HG03175 (cell line): ENCODE results near the gene PRODH.
"Not testable (repeated sequence)": the region's sequence is repeated elsewhere in the genome, so short reads cannot be mapped to it uniquely, and the experiment has no call there.

Source experiments
- ATAC-seq: cut with Tn5 transposase; IDR thresholded peaks from one replicate; pipeline ENCODE4 v1.9.1; 2021; ENCODE audit warnings: mild to moderate bottlenecking, moderate library complexity; ENCODE audit not compliant: unreplicated experiment

PRODH gene

DNA sequence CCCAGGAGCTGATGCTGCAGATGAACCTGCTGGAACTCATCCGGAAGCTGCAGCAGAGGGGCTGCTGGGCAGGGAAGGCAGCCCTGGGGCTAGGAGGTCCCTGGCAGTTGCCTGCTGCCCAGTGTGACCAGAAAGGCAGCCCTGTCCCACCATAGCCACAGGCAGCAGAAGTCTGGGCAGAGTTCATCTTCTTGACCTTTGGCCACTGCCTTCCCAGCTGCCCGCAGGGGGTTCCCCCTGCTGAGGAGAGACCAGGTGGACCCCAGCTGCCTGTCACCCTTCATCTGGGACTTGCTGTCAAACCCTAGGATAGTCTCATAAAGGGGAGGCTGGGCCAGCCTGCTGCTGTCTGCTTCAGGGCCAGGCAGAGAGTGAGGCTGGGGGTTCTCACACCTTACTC is 24.6 kb downstream of the PRODH start:
- ATAC-seq: not testable (repeated sequence)

DNA sequence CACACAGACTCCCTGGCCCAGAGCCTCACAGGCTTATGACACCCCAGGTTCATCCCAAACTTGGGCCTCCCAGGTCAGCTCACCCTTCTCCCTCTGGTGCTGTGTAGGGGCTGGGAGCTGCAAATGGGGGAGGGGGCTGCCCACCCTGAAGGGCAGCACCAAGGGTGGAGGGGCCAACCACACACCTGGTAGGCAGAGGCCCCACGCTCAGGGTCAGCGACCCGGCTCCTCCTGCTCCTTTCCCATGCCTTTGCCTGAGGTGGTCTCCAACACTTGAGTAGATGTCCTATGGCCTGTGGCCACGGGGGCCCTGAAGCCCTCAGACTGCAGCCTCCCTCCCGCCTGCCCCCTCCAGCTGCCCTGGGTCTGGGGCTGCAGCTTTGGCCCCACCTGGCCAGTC is 26.5 kb downstream of the PRODH start:
- no peak for ATAC-seq

DNA sequence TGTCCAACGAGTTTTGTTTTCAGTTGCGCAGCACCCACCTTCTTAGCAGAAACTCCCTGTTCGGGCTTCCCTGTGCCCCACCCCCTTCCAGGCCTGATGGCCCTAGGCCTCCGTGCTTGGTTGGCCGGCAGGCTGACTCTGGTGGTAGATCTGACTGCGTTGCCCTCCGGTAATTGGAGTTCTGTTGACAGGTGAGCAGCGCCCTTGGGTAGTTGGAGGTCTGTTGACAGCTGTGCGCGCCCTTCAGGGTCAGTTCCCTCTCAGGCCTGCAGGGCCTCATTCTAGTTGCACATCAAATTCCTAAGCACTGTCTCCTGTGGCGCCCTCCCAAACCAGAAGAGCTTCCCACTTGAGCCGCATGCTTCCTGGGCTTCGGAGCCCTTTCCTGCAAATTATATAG is 29.2 kb downstream of the PRODH start:
- no peak for ATAC-seq

DNA sequence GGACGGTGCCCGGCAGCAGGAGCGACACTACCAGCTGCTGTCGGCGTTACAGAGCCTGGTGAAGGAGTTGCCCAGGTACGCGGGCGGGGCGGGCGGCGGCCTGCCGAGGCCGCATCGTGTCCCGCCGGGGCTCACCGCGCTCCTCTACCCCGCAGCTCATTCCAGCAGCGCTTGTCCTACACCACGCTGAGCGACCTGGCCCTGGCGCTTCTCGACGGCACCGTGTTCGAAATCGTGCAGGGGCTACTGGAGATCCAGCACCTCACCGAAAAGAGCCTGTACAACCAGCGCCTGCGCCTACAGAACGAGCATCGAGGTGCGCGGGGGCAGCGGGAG is 29.7 kb downstream of the PRODH start:
- not testable (repeated sequence) for ATAC-seq

DNA sequence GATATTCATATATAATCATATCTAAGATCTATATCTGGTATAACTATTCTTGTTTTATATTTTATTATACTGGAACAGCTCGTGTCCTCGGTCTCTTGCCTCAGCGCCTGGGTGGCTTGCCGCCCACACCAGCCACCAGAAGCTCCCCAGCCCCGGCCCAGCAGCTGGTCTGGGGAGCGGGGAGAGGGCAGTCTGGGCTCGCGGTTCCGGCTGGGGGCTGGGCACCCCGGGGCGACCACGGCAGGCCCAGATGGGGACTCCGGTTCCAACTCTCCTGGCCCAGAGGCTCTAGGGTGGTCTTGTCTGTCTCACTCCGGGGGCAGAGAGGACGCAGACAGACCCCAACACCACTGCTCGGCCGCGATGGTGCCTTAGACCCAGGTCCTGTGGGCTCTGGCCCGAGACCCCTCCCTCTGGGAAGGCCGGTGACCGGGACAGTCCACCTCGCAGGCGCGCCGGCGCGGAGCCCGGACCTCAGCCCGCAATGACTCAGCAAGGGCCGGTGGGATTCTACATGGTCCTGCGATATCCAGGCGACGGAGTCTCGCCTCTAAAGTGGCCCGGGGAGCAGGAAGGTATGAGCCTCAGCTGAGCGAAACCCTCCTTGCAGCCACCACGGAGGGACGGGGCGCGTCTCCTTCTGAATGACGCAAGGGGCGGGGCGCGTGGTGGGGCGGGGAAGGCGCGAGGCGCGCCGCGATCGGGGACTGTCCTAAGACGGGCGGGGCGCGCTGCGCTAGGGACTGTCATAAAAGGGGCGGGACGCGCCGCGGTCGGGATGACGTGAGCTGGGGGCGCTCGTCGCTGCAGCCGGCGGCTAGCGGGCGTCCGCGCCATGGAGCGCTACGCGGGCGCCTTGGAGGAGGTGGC is 30.3 kb downstream of the PRODH start, which contains the start of gene DGCR6:
DGCR6 (plus strand) TSS at position 781 of the 870 bp plus-strand sequence; CDS start at position 836, 55 bp downstream.
- peak; percentile 88 for ATAC-seq

DNA sequence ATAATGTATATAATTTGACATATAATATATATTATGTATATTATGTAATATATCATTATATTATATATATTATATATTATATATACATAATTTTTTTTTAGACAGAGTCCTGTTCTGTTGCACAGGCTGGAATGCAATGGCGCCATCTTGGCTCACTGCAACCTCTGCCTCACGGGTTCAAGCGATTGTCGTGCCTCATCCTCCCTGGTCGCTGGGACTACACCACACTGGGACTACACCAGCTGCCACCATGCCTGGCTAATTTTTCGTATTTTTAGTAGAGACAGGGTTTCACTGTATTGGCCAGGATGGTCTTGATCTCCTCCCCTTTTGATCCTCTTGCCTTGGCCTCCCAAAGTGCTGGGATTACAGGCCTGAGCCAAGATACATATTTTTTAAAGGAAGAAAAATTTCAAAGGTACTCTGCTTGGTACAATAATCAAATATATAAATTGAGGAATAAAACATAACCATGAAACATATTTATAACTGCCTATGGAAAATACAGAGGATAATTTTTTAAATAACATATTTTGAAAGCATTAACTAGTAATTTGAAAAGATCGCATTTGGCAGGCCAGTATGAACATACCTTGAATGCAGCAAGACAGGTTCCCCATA is 39.9 kb downstream of the PRODH start:
- not testable (repeated sequence) for ATAC-seq

DNA sequence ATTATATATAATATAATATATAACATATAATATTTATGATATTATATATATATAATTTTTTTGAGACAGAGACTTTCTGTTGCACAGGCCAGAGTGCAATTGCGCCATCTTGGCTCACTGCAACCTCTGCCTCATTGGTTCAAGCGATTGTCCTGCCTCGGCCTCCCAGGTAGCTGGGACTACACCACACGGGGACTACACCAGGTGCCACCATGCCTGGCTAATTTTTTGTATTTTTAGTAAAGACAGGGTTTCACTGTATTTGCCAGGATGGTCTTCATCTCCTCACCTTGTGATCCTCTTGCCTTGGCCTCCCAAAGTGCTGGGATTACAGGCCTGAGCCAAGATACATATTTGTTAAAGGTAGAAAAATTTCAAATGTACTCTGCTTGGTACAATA is 42.3 kb downstream of the PRODH start:
- not testable (repeated sequence) for ATAC-seq

DNA sequence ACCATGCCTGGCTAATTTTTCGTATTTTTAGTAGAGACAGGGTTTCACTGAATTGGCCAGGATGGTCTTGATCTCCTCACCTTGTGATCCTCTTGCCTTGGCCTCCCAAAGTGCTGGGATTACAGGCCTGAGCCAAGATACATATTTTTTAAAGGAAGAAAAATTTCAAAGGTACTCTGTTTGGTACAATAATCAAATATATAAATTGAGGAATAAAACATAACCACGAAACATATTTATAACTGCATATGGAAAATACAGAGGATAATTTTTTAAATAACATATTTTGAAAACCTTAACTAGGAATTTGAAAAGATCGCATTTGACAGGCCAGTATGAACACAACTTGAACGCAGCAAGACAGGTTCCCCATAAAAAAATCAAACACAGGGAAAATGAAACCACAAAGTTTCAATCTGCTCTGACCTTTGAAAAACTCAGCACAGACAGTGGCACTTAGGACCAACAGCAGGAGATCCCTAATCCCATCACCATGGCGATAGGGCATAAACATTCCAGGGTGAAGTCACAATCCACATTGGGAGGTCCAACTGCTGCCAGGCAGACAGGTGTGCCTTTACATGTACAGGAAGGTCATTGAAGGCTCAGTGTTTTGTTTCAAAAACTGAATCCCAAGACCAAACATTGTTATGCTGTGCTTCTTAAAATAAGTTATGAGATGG is 45.4 kb downstream of the PRODH start:
- ATAC-seq: not testable (repeated sequence)

DNA sequence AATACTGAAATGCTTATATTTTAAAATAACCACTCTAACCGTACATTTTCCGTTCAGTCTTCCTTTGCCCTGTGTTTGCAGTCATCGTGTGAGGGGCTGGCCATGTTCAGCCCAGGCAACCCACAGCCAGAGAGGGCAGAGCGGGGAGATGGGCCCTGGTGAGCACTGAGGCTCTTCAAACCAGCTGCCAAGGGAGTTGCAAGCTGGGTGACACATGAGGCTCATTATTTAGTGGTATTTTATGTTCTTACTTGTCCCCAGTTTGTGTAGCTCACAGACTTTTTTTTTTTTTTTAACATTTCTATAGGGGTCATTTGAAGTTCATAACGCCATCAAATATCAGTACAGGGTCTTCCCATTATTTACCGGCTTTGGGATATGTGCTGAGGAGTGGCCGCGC is 48.0 kb downstream of the PRODH start:
- ATAC-seq: no peak

DNA sequence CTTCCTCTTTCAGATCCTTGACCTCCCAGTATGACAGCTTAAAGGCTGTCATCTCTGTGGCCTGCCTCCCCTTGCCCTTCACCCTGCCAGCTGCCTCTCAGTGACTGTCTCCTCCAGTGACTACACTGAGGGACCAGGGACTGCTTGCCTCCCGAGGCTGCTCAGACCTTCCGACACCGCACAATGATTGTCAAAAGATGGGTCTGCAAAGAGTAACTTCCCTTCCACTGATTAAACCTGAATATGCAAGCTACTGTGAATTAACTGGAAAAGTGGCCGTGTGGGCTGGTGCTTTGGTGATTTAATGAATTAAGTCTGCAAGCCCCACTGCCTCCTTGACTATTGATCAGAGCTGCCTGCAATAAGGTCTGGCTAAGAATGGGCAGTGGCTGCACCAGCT is 51.6 kb downstream of the PRODH start:
- not testable (repeated sequence) for ATAC-seq

DNA sequence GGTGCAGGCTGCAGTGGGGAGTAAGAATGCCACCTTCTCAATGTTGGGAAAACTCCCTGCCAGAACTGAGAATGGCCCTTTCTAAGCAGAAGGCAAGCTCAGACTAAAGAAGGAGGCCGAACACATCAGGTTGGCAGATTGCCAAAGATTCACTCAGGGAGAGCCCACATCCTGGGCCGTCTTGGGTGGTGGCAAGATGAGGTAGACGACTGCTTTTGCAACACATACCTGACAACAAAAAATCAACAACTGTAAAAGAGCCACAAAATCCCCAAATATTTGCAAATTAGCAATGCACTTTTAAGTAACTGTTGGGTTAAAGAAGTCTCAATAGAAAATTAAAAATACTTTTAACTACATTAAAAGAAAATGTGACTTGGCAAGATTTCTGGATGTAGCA is 54.8 kb downstream of the PRODH start:
- ATAC-seq: not testable (repeated sequence)
